Fibroblast of lung (primary cell): Measurements from ENCODE around the gene GAREM2.

Experiments used
- EZH2 ChIP-seq: IDR thresholded peaks from 2 replicates; pipeline ENCODE4 v1.5.1; 2012; ENCODE audit warnings: low read length, control low read depth, mild to moderate bottlenecking; ENCODE audit errors: missing control alignments
- TF ChIP-seq, protein P1 (sequence below), 2 donors: IDR thresholded peaks in 1 of 2; conservative IDR thresholded peaks in 1 of 2; 1 replicate in 1 of 2; 2 replicates in 1 of 2; pipeline ENCODE4 v1.5.1; 2011 to 2012; ENCODE audit warnings: low read length in 2 of 2, control low read depth in 1 of 2, inconsistent platforms in 1 of 2, low read depth in 1 of 2, mild to moderate bottlenecking in 1 of 2

DNA sequence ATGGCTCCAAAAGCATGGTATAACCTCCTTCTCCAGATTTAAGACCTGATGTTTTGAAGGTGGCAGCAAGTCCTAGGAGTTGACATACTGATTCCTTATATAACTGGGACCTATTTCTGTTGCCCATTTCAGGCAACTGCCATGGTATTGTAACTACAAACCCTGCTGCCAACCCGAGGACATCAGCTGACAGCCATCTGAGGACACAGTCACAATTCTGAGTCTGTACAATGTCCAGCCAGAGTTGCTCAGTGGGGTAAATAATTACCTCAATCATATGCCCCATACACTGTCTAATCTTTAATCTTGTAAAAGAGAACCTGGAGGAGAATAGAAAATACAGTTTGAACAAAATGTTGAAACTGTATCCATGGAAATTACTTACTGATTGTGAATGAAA is 8.7 kb upstream of the GAREM2 start:
- TF ChIP-seq, protein P1, sequence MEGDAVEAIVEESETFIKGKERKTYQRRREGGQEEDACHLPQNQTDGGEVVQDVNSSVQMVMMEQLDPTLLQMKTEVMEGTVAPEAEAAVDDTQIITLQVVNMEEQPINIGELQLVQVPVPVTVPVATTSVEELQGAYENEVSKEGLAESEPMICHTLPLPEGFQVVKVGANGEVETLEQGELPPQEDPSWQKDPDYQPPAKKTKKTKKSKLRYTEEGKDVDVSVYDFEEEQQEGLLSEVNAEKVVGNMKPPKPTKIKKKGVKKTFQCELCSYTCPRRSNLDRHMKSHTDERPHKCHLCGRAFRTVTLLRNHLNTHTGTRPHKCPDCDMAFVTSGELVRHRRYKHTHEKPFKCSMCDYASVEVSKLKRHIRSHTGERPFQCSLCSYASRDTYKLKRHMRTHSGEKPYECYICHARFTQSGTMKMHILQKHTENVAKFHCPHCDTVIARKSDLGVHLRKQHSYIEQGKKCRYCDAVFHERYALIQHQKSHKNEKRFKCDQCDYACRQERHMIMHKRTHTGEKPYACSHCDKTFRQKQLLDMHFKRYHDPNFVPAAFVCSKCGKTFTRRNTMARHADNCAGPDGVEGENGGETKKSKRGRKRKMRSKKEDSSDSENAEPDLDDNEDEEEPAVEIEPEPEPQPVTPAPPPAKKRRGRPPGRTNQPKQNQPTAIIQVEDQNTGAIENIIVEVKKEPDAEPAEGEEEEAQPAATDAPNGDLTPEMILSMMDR (conservative IDR thresholded peaks at IDR 0.05 in 1 of 2, IDR thresholded peaks at IDR 0.05 in 1 of 2; ENCODE audit: low read depth in 1 of 2, low read length in 2 of 2): no peak
- TF ChIP-seq EZH2: no peak
